Left lung (tissue), 10 donors: Measurements from ENCODE around the gene TNS3. TPM values are rescaled to one million over a fixed set of nuclear protein-coding genes. Genes with fewer than 3 reads are reported as not detected.
A peak's percentile ranks its signal among the peaks of the same experiment; 100 is the strongest.

Experiments
- ATAC-seq: fragments of 200-7000 bp; cut with Tn5 transposase; one replicate; pipeline ENCODE4 v1.9.1; 2020; ENCODE audit warnings: moderate library complexity
- DNase-seq, 4 donors: peaks; one replicate each; pipeline ENCODE4 v3.0.0-alpha.2; 2013 to 2020
- H3K27ac ChIP-seq, 2 donors: fragments of 200-600 bp; sonication (generic) in 1 of 2; one replicate each; pipeline versions ENCODE4 v1.5.0 to v1.8.0; 2020 to 2021
- H3K27me3 ChIP-seq, 2 donors: fragments of 200-600 bp; sonication (generic) in 1 of 2; one replicate each; pipeline versions ENCODE4 v1.5.0 to v1.8.0; 2020 to 2021
- H3K36me3 ChIP-seq, 2 donors: fragments of 200-600 bp; sonication (generic) in 1 of 2; one replicate each; pipeline versions ENCODE4 v1.5.0 to v1.8.0; 2020 to 2021
- H3K4me1 ChIP-seq, 2 donors: fragments of 200-600 bp; one replicate each; pipeline ENCODE4 v1.8.0; 2021
- H3K4me3 ChIP-seq, 2 donors: fragments of 200-600 bp; sonication (generic) in 1 of 2; one replicate each; pipeline versions ENCODE4 v1.5.0 to v1.8.0; 2020 to 2021; ENCODE audit warnings: mild to moderate bottlenecking in 1 of 2
- H3K9me3 ChIP-seq, 2 donors: fragments of 200-600 bp; sonication (generic) in 1 of 2; one replicate each; pipeline versions ENCODE4 v1.5.0 to v1.8.0; 2020 to 2021
- CTCF ChIP-seq, 2 donors: fragments of 200-600 bp; sonication (generic) in 1 of 2; IDR thresholded peaks; one replicate each; pipeline versions ENCODE4 v1.5.0 to v1.8.0; 2021; ENCODE audit warnings: antibody characterized with exemption in 2 of 2
- intact Hi-C, 2 donors: fragments of 100-400 bp; cut with DNase I; formaldehyde crosslinking; loops; one replicate each; pipeline versions ENCODE4 v1.11.2 to v1.14.2; 2022
- polyA plus RNA-seq, 6 donors: library from polyadenylated mRNA; unstranded; fragments of 120-200 nt; gene quantifications; one replicate each; pipeline ENCODE4 v1.2.1, GENCODE V29; 2013; ENCODE audit not compliant: insufficient read length in 6 of 6
- total RNA-seq, 2 donors: library from RNA; stranded (reverse); fragmentation: NEBNext Ultra II Directional; extraction: Animal tissue kit (Norgen Biotek cat#: 25700); gene quantifications; one replicate each; pipeline ENCODE4 v1.2.1, GENCODE V29; 2021
- donor health status: DM: no; HTN: yes; CAD: no.
- donor health status: DM: no; HTN: no; CAD: no.

Gene TNS3
- total and polyA plus RNA-seq, 8 donors: 86.3 to 151 (median 97.8) TPM

DNA sequence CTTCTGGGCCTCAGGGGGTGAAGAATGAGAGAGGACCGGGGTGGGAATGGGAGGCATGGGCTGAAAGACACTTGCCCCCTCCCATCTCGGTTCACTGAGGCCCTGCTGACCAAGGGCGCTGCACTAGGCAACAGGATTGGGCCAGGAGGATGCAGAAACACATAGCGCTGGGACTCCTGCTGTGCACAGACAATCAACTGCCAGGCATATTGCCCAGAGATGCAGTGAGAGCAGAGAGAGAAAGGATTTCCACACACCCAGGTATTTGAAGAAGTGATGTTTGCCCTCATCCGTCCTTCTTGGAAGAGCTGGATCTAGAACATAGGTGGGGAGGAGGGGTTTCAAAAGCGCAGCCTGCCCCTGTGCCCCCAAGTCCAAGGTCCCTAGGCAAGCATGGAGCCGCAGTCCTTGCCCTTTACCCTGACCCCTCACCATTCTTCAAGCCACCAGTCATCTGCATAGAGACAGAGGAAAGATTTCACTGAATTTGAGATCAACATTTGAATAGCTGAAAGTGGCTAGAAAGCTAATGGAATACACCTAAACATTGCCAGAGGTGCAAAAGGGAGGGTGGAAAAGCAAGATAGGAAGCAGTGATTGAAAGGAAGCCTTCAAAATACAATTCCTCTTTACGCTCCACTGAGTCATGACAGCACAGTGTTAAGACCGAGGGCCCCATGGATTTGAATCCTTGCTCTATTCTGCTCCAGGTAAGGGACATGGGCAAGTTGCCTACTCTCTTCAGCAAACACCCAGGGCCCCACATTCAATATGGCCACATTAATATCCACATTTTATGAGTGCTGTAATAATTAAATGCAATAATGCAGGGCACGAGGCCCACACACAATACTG lies 44.2 kb upstream of the TNS3 start:
- no peak for ATAC-seq
- Histone ChIP-seq H3K27ac (no peak overlapping the region), H3K4me1 (peaks cover 5 to 20% of the 10 kb centered on the region in 2 donors), H3K4me3 (no peak overlapping the region), H3K9me3 (no peaks in the 10 kb centered on the region), H3K27me3 (no peaks in the 10 kb centered on the region), H3K36me3 (no peaks in the 10 kb centered on the region)
- no peak for TF ChIP-seq CTCF (IDR thresholded peaks at IDR 0.05)
- no peak for DNase-seq
- intact Hi-C loops: no loop called here

DNA sequence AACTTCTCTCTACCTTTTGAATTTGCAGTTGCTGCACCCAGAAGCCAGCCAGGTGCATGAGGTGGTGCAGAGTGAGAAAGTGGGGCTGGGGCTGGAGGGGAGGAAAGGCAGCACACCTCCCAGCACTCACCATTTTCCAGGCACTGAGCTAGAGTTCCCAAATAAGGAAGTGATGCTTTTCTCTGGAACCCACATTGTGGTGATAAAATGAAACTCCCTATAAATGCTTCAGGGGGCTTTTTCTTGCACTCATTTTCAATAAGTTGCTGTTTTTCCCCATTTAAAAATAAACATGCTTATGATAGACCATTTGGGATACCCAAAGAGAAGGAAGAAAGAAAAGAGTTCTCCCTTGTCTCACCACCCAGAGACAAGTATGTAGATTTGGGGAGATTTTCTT lies 42.8 kb upstream of the TNS3 start:
- no peak overlapping the region for H3K4me3 ChIP-seq
- no peaks in the 10 kb centered on the region for H3K36me3 ChIP-seq
- H3K27me3 ChIP-seq: no peaks in the 10 kb centered on the region
- H3K9me3 ChIP-seq: no peaks in the 10 kb centered on the region
- intact Hi-C loops: no loop called here
- peaks cover 5 to 20% of the 10 kb centered on the region in 2 donors for H3K4me1 ChIP-seq
- ATAC-seq: no peak
- H3K27ac ChIP-seq: no peak overlapping the region
- no peak for DNase-seq
- no peak for TF ChIP-seq CTCF (IDR thresholded peaks at IDR 0.05)

DNA sequence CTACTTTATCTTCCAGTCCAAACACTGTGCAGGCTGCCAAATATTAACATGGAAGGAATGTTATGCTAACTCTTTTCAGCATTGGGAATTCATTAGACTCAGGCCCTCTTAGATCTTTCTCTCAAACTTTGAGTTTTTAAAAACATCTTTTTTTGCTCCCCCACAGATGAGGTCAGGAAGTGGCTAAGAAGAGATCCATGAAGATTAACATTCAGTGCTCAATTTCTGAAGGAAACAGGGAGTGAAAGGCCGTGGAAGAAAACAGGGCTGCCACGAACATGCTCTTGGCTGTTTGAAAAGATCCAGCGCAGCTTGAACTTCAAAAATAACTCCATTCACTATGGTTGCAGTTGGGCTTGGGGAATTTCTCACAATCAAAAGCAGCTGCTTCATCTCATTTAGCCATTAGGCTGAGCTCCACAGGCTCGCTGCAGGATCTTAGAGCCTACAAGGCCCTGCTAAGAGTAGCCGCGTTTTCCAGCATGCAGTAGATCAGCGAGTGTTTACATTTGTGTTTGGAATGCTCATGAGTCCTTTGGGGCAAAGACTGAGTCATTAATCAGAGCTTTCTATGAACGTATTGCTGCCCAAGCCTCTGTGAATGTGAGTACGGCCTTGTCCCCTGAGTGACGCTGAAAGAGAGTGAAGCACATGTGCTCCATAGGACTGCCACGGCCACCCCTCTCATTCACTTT lies 41.2 kb upstream of the TNS3 start:
- H3K36me3 ChIP-seq: no peaks in the 10 kb centered on the region
- peaks cover 5 to 20% of the 10 kb centered on the region in 2 donors for H3K4me1 ChIP-seq
- no peak for TF ChIP-seq CTCF (IDR thresholded peaks at IDR 0.05)
- DNase-seq (peak in 3 of 4 donors; percentile 52 to 94 (median 92)), ATAC-seq (peak; percentile 95)
- no peaks in the 10 kb centered on the region for H3K9me3 ChIP-seq
- H3K27ac ChIP-seq: peak overlapping the region in 1 of 2 donors; percentile 56
- no peak overlapping the region for H3K4me3 ChIP-seq
- H3K27me3 ChIP-seq: no peaks in the 10 kb centered on the region
- intact Hi-C loops: no loop called here

DNA sequence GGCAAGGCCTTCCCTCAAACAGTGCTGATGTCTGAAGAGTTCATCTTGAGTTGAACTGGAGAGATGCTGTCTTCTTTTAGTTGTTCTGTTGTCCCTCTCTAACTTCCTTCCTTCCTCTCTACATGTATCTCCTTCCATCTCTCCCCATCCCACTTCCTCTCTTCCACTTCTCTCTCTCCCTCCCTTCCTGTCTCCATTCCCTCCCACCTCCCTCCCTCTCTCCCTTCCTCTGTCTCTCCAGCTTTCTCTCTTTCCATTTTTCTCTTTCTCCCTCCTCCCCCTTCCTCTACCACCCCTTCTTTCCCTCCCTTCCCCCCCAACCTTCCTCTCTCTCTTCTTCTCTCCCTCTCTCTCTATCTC lies 40.7 kb upstream of the TNS3 start:
- H3K9me3 ChIP-seq: no peaks in the 10 kb centered on the region
- no peaks in the 10 kb centered on the region for H3K27me3 ChIP-seq
- no peak overlapping the region for H3K4me3 ChIP-seq
- no peak for ATAC-seq
- DNase-seq: no peak
- H3K36me3 ChIP-seq: no peaks in the 10 kb centered on the region
- H3K27ac ChIP-seq: peak overlapping the region in 1 of 2 donors; percentile 56
- H3K4me1 ChIP-seq: peaks cover 5 to 20% of the 10 kb centered on the region in 2 donors
- no peak for TF ChIP-seq CTCF (IDR thresholded peaks at IDR 0.05)
- intact Hi-C loops: no loop called here

DNA sequence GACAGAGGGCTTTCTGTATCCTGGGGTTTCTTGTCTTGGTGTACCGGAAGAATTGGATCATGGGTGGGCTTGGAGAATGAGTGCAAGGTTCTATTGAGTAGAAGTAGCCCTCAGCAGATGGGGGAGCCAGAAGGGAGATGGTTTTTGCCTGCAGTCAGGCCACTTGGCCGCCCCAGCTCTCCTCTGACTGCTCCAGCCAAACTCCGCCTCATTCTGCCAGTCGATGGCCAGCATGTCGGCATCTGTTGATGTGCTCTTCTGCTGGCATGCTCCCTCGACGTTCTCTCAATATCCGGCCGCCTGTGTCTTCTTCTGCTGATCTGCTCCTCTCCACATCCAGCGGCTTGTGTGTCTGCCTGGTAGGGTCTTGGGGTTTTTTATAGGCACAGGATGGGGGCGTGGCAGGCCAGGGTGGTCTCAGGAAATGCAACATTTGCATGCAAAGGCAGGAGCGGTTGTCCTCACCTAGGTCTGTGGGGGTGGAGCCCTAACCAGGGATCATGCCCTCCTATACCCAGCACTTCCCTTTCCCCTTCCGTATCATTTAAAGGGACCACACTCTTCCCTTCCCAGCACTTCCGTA lies 40.2 kb upstream of the TNS3 start:
- H3K27me3 ChIP-seq: no peaks in the 10 kb centered on the region

More for the DNA sequence above, 40.2 kb upstream of the TNS3 start:
- ATAC-seq (no peak), DNase-seq (no peak)
- peaks cover 5 to 20% of the 10 kb centered on the region in 2 donors for H3K4me1 ChIP-seq
- H3K9me3 ChIP-seq: no peaks in the 10 kb centered on the region
- peak overlapping the region in 1 of 2 donors; percentile 56 for H3K27ac ChIP-seq
- no peaks in the 10 kb centered on the region for H3K36me3 ChIP-seq
- H3K4me3 ChIP-seq: no peak overlapping the region
- intact Hi-C loops: no loop called here
- no peak for TF ChIP-seq CTCF (IDR thresholded peaks at IDR 0.05)
